Spleen (tissue), 11 donors: ENCODE results near the gene GRIK4. TPM values are rescaled to one million over a fixed set of nuclear protein-coding genes. Genes with fewer than 3 reads are reported as not detected.

Source experiments
- DNase-seq: peaks from one replicate; pipeline ENCODE4 v3.0.0-alpha.2; 2020
- H3K27ac ChIP-seq, 8 donors: fragments of 200-600 bp; sonication (generic) in 7 of 8; 1 replicate in 4 of 8; 2 replicates in 4 of 8; pipeline versions ENCODE4 v1.5.0 to v1.8.0; 2016 to 2021; ENCODE audit warnings: inconsistent platforms in 4 of 8, mild to moderate bottlenecking in 4 of 8, moderate library complexity in 1 of 8
- H3K27me3 ChIP-seq, 7 donors: fragments of 200-600 bp; sonication (generic) in 6 of 7; replicated peaks in 1 of 7; 1 replicate in 4 of 7; 2 replicates in 3 of 7; pipeline versions ENCODE4 v1.5.0 to v1.8.0; 2016 to 2021; ENCODE audit warnings: inconsistent platforms in 3 of 7, mild to moderate bottlenecking in 1 of 7
- H3K36me3 ChIP-seq, 6 donors: fragments of 200-600 bp; sonication (generic) in 5 of 6; 1 replicate in 4 of 6; 2 replicates in 2 of 6; pipeline versions ENCODE4 v1.5.0 to v1.8.0; 2016 to 2021; ENCODE audit warnings: inconsistent platforms in 2 of 6
- H3K4me1 ChIP-seq, 6 donors: fragments of 200-600 bp; sonication (generic) in 5 of 6; 1 replicate in 3 of 6; 2 replicates in 3 of 6; pipeline versions ENCODE4 v1.5.0 to v1.8.0; 2016 to 2021; ENCODE audit warnings: inconsistent platforms in 3 of 6
- H3K4me3 ChIP-seq, 8 donors: fragments of 200-600 bp; sonication (generic) in 7 of 8; 1 replicate in 4 of 8; 2 replicates in 4 of 8; pipeline versions ENCODE4 v1.5.0 to v1.8.0; 2016 to 2021; ENCODE audit warnings: inconsistent platforms in 4 of 8, mild to moderate bottlenecking in 4 of 8, moderate library complexity in 2 of 8
- H3K9me3 ChIP-seq, 8 donors: fragments of 200-600 bp; sonication (generic) in 7 of 8; 1 replicate in 4 of 8; 2 replicates in 4 of 8; pipeline versions ENCODE4 v1.5.0 to v1.8.0; 2016 to 2021; ENCODE audit warnings: inconsistent platforms in 4 of 8
- POLR2A ChIP-seq, 3 donors: fragments of 450-650 bp; IDR thresholded peaks; one replicate each; pipeline ENCODE4 v1.5.1; 2017; ENCODE audit warnings: antibody characterized with exemption in 3 of 3, mild to moderate bottlenecking in 1 of 3
- POLR2AphosphoS5 ChIP-seq, 3 donors: sonication (generic); formaldehyde crosslinking; IDR thresholded peaks; one replicate each; pipeline ENCODE4 v1.5.1; 2017; ENCODE audit warnings: antibody characterized with exemption in 3 of 3
- WGBS, 5 donors: extraction: QIAGEN DNeasy Blood & Tissue Kit in 3 of 5; methylation state at CpG; one replicate each; pipeline versions ENCODE4 v1.1.5 to v1.1.7; 2013 to 2018; 5-methylcytosine and 5-hydroxymethylcytosine counted together
- intact Hi-C: fragments of 100-400 bp; cut with DNase I; formaldehyde crosslinking; loops from one replicate; pipeline ENCODE4 v1.15.0; 2023; ENCODE audit warnings: low total_unique reads
- polyA plus RNA-seq, 3 donors: library from polyadenylated mRNA; stranded (reverse); fragments of 200-250 nt; gene quantifications; one replicate each; pipeline ENCODE4 v1.2.1, GENCODE V29; 2013
- total RNA-seq, 7 donors: library from RNA; depleted of rRNA in 3 of 7; stranded (reverse); fragments of >200 nt in 3 of 7; fragmentation: NEBNext Ultra II Directional in 4 of 7; extraction: Animal tissue kit (Norgen Biotek cat#: 25700) in 4 of 7; gene quantifications; one replicate each; pipeline versions ENCODE4 v1.1.0 to v1.2.1, GENCODE V29; 2016 to 2021
- TF ChIP-seq, protein P1 (sequence below), 11 experiments: fragments of 200-600 bp in 7 of 11; fragments of 450-650 bp in 4 of 11; sonication (generic) in 4 of 11; IDR thresholded peaks in 8 of 11; conservative IDR thresholded peaks in 3 of 11; 1 replicate in 7 of 11; 2 replicates in 4 of 11; pipeline versions ENCODE4 v1.4.0 to v1.8.0; 2016 to 2021; ENCODE audit warnings: antibody characterized with exemption in 11 of 11, inconsistent platforms in 4 of 11, mild to moderate bottlenecking in 1 of 11
- donor health status: healthy with polysubstance abuse.
- donor health status: DM: no; HTN: no; CAD: no; lungs with moderate emphysema.
- donor health status: DM: no; HTN: no; CAD: no.
- donor health status: Bipolar disorder and iron deficiency.
- donor health status: healthy.
- donor health status: DM: no; HTN: no; CAD: no.
- donor health status: DM: yes; HTN: yes; CAD: no.

The GRIK4 gene
- total and polyA plus RNA-seq, 10 donors, result 0.04 to 2.4 (median 0.59) TPM

DNA sequence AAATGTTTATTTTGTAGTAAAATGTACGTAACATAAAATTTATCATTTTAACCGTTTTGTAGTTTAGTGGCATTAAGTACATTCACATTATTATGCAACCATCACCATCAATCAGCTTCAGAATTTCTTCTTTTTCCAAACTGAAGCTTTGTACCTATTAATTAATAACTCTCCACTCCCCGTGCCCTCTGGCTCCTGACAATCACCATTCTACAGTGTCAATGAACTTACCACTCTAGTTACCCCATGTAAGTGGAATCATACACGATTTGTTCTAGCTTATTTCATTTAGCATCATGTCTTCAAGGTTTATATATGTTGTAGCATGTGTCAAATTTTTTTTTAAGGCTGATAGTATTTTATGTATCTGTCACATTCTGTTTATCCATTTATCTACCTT is 522.1 kb downstream of the GRIK4 start:
- Histone ChIP-seq H3K4me1 (peaks cover 0 to 5% (median 0%) of the 10 kb centered on the region in 6 donors), H3K9me3 (no peaks in the 10 kb centered on the region), H3K36me3 (no peaks in the 10 kb centered on the region), H3K27me3 (no peaks in the 10 kb centered on the region), H3K27ac (no peak overlapping the region), H3K4me3 (no peak overlapping the region)
- intact Hi-C loops, result no loop called here
- WGBS, 5 donors, result 92 to 97% (median 96%) methylated on average over 4 of the region's 4 CpGs
- DNase-seq, result no peak
- TF ChIP-seq POLR2AphosphoS5 (IDR thresholded peaks at IDR 0.05), result no peak
- TF ChIP-seq, protein P1, sequence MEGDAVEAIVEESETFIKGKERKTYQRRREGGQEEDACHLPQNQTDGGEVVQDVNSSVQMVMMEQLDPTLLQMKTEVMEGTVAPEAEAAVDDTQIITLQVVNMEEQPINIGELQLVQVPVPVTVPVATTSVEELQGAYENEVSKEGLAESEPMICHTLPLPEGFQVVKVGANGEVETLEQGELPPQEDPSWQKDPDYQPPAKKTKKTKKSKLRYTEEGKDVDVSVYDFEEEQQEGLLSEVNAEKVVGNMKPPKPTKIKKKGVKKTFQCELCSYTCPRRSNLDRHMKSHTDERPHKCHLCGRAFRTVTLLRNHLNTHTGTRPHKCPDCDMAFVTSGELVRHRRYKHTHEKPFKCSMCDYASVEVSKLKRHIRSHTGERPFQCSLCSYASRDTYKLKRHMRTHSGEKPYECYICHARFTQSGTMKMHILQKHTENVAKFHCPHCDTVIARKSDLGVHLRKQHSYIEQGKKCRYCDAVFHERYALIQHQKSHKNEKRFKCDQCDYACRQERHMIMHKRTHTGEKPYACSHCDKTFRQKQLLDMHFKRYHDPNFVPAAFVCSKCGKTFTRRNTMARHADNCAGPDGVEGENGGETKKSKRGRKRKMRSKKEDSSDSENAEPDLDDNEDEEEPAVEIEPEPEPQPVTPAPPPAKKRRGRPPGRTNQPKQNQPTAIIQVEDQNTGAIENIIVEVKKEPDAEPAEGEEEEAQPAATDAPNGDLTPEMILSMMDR (IDR thresholded peaks at IDR 0.05 in 8 of 11, conservative IDR thresholded peaks at IDR 0.05 in 3 of 11), result no peak
- TF ChIP-seq POLR2A (IDR thresholded peaks at IDR 0.05), result no peak

DNA sequence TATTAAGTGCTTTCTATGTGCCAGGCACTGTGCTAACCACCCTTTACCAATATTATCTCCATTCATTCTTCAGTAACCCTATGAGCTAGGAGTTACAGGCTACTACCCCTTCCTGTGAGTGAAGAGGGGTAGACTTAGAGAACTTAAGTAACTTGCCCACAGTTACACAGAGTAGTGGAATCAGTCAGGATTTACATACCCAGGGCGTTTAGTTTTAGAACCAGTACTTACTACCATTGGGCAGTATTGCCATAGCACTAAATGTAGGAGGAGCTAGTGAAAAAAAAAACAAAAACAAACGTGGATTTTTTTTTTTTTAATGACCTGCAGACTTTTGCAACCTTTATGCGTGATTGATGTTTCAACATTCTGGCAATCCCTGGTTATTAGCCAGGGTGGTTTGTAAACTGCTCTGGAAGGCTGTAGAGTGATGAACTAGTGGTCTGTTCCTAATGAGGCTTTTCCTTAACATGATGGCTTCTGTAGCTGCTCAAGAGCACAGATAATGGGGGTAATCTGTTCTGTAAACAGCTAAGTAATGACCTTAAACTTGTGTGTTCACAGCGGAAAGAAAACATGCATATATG is 523.7 kb downstream of the GRIK4 start:
- 70 to 76% (median 74%) methylated on average over 4 of the region's 4 CpGs for WGBS, 5 donors
- intact Hi-C loops, result no loop called here
- H3K27me3 ChIP-seq, result no peaks in the 10 kb centered on the region
- no peak for DNase-seq
- H3K36me3 ChIP-seq, result no peaks in the 10 kb centered on the region
- peaks cover 0 to 7% (median 0%) of the 10 kb centered on the region in 6 donors for H3K4me1 ChIP-seq
- H3K4me3 ChIP-seq, result no peak overlapping the region
- no peaks in the 10 kb centered on the region for H3K9me3 ChIP-seq
- TF ChIP-seq, protein P1 (IDR thresholded peaks at IDR 0.05 in 8 of 11, conservative IDR thresholded peaks at IDR 0.05 in 3 of 11), result no peak
- no peak for TF ChIP-seq POLR2AphosphoS5 (IDR thresholded peaks at IDR 0.05)
- no peak for TF ChIP-seq POLR2A (IDR thresholded peaks at IDR 0.05)
- H3K27ac ChIP-seq, result no peak overlapping the region

DNA sequence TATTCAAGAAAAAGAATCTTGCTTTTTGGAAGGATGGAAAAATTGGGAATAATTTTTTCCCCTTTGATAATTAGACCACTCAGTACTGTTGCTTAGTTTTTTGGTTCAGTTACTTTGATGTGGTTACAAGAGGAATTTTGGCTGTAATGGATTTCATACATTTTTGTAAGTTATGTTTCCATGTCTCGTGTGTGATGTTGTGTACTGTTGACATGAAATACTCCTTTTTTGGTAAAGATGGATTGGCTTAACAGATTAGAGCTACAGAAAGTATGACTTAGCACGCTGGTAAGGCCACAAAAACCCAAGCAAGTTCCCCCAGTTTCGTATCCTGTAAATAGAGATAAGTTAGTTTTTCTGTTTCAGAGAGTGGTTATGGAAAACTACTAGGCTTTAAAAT is 524.2 kb downstream of the GRIK4 start:
- 51 to 70% (median 57%) methylated on average over 3 of the region's 3 CpGs for WGBS, 5 donors
- no peak for TF ChIP-seq POLR2AphosphoS5 (IDR thresholded peaks at IDR 0.05)
- TF ChIP-seq, protein P1 (IDR thresholded peaks at IDR 0.05 in 8 of 11, conservative IDR thresholded peaks at IDR 0.05 in 3 of 11), result no peak
- Histone ChIP-seq H3K4me1 (peaks cover 0 to 7% (median 0%) of the 10 kb centered on the region in 6 donors), H3K9me3 (no peaks in the 10 kb centered on the region), H3K4me3 (no peak overlapping the region), H3K36me3 (no peaks in the 10 kb centered on the region), H3K27ac (peak overlapping the region in 1 of 8 donors; percentile 1), H3K27me3 (no peaks in the 10 kb centered on the region)
- intact Hi-C loops, result no loop called here
- DNase-seq, result no peak

DNA sequence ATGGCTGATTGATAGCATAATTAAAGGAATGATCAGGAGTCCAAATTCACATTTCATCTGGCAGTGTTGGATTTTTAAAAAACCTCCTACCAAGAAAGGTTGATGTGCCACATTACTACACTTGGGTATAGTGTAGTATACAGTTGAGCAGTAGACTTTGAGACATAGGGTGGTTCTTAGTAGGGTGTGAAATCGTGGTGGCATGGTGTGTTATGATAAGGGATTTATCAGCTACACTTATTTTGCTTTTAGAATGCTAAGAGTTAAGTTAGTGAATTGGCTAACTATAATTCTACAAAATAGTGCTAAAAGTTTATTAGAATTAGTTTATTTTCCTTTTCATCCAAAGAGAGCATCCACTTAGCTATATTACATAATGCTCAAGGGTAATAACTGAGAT is 525.5 kb downstream of the GRIK4 start:
- no peaks in the 10 kb centered on the region for H3K9me3 ChIP-seq
- H3K27me3 ChIP-seq, result no peaks in the 10 kb centered on the region
- no peak overlapping the region for H3K27ac ChIP-seq
- no peaks in the 10 kb centered on the region for H3K36me3 ChIP-seq
- H3K4me1 ChIP-seq, result peaks cover 0 to 7% (median 0%) of the 10 kb centered on the region in 6 donors
- no peak for DNase-seq
- WGBS, 5 donors, result 85 to 94% (median 87%) methylated on average over 1 of the region's 1 CpG
- intact Hi-C loops, result no loop called here
- no peak overlapping the region for H3K4me3 ChIP-seq
- no peak for TF ChIP-seq POLR2A (IDR thresholded peaks at IDR 0.05)
- TF ChIP-seq POLR2AphosphoS5 (IDR thresholded peaks at IDR 0.05), result no peak
- TF ChIP-seq, protein P1 (IDR thresholded peaks at IDR 0.05 in 8 of 11, conservative IDR thresholded peaks at IDR 0.05 in 3 of 11), result no peak

Other genes with a start within 250 kb of the GRIK4 start
- 1 to 10 TPM; 3.1 to 6.6 (median 4.7) TPM for gene TLCD5, start 186.4 kb upstream of the GRIK4 start, total RNA-seq
- gene TLCD5, start 186.4 kb upstream of the GRIK4 start, polyA plus RNA-seq, result 1 to 10 TPM in 2 of 3 donors, under 1 TPM in 1; 0.93 to 1.6 (median 1.4) TPM
- 100 to 1,000 TPM in 3 of 7 donors, 10 to 100 TPM in 4; 80.0 to 122 (median 96.0) TPM for gene ARHGEF12, start 175.3 kb upstream of the GRIK4 start, total RNA-seq
- gene ARHGEF12, start 175.3 kb upstream of the GRIK4 start, polyA plus RNA-seq, result 10 to 100 TPM in 1 of 3 donors, 1 to 10 TPM in 2; 5.6 to 11.8 (median 5.7) TPM